K562 (cell line): Measurements from ENCODE around the gene MLX. TPM values are rescaled to one million over a fixed set of nuclear protein-coding genes. Genes with fewer than 3 reads are reported as not detected.
A peak's percentile ranks its signal among the peaks of the same experiment; 100 is the strongest.

Experiments used
- CREB1 ChIP-seq, 2 experiments: sonication (generic) in 1 of 2; formaldehyde crosslinking in 1 of 2; IDR thresholded peaks; 2 replicates each; pipeline versions ENCODE4 v1.6.1 to v1.8.0; 2012 to 2022; ENCODE audit warnings: inconsistent platforms in 1 of 2, mild to moderate bottlenecking in 1 of 2, missing genetic modification reagents in 1 of 2, moderate library complexity in 1 of 2
- ESRRA ChIP-seq: fragments of 450-650 bp; IDR thresholded peaks from 2 replicates; pipeline ENCODE4 v1.6.1; 2014; ENCODE audit warnings: low read depth, mild to moderate bottlenecking, moderate library complexity, borderline replicate concordance
- HMGN3 ChIP-seq: IDR thresholded peaks from 2 replicates; pipeline ENCODE4 v1.6.1; 2011; ENCODE audit warnings: borderline replicate concordance, low read depth, mild to moderate bottlenecking, mixed read lengths, low read length; ENCODE audit not compliant: insufficient read length; ENCODE audit errors: extremely low read depth
- LCOR ChIP-seq: sonication (generic); formaldehyde crosslinking; IDR thresholded peaks from 2 replicates; pipeline ENCODE4 v1.8.0; 2022; ENCODE audit warnings: mild to moderate bottlenecking, missing genetic modification reagents
- NRF1 ChIP-seq, 2 experiments: fragments of 450-650 bp; IDR thresholded peaks in 1 of 2; conservative IDR thresholded peaks in 1 of 2; 2 replicates each; pipeline ENCODE4 v1.6.1; 2014; ENCODE audit warnings: mild to moderate bottlenecking in 2 of 2
- PHF20 ChIP-seq: fragments of 450-650 bp; IDR thresholded peaks from 2 replicates; pipeline ENCODE4 v1.6.1; 2018; ENCODE audit not compliant: partially characterized antibody
- POLR2H ChIP-seq: IDR thresholded peaks from 2 replicates; pipeline ENCODE4 v1.6.1; 2016; ENCODE audit warnings: missing genetic modification characterization, low read depth, mild to moderate bottlenecking, control low read depth, missing compliant biosample characterization, moderate library complexity
- TFE3 ChIP-seq: fragments of 450-650 bp; formaldehyde crosslinking; IDR thresholded peaks from 2 replicates; pipeline ENCODE4 v1.4.0; 2020; ENCODE audit warnings: mild to moderate bottlenecking, mixed read lengths
- ZNF57 ChIP-seq: fragments of 450-650 bp; formaldehyde crosslinking; IDR thresholded peaks from 2 replicates; pipeline ENCODE4 v1.4.0; 2020; ENCODE audit warnings: mild to moderate bottlenecking, moderate library complexity
- polyA plus RNA-seq, 8 experiments: library from polyadenylated mRNA; depleted of rRNA in 4 of 8; stranded (reverse) in 5 of 8; unstranded in 3 of 8; fragments of >200 nt; fragmentation: Nextera tagmentation in 2 of 8; fragmentation: Illumina TruSeq in 1 of 8; extraction: Ambion mirVana in 2 of 8; extraction: Trizol in 1 of 8; gene quantifications; 2 replicates each; pipeline versions ENCODE4 v1.2.1 to v1.2.3, GENCODE V29; 2011 to 2014; ENCODE audit warnings: inconsistent platforms in 1 of 8, missing spikeins in 1 of 8
- total RNA-seq, 7 experiments: library from RNA; depleted of rRNA in 6 of 7; stranded (reverse); fragments of >200 nt in 6 of 7; fragmentation: Illumina TruSeq in 2 of 7; extraction: Trizol in 2 of 7; gene quantifications; 2 replicates each; pipeline versions ENCODE4 v1.2.1 to v1.2.3, GENCODE V29; 2011 to 2021; ENCODE audit warnings: low replicate concordance in 1 of 7
- TF ChIP-seq, protein P1 (sequence below): fragments of 450-650 bp; IDR thresholded peaks from 2 replicates; pipeline ENCODE4 v1.6.1; 2016; ENCODE audit warnings: low read depth, mild to moderate bottlenecking, moderate library complexity
- TF ChIP-seq, protein P2 (sequence below), 2 experiments: fragments of 450-650 bp; formaldehyde crosslinking in 1 of 2; IDR thresholded peaks; 2 replicates each; pipeline versions ENCODE4 v1.4.0 to v1.6.1; 2014 to 2020; ENCODE audit warnings: mild to moderate bottlenecking in 2 of 2, borderline replicate concordance in 1 of 2, low read depth in 1 of 2
- TF ChIP-seq, protein P3 (sequence below): fragments of 450-650 bp; IDR thresholded peaks from 2 replicates; pipeline ENCODE4 v1.6.1; 2016; ENCODE audit warnings: antibody characterized with exemption
- TF ChIP-seq, protein P4 (sequence below): sonication (generic); formaldehyde crosslinking; IDR thresholded peaks from 2 replicates; pipeline ENCODE4 v1.8.1; 2023; ENCODE audit warnings: mild to moderate bottlenecking, missing genetic modification reagents, moderate library complexity

Gene MLX
- total and polyA plus RNA-seq, 9 of the 15 experiments (the other 6 are each of a cell fraction or from before 2014, with no cell fraction given): 42.9 to 100 (median 58.9) TPM

GRCh38 chr17:42609182-42609813 is 42.4 kb downstream of the MLX start, which contains the start of the genes RETREG3 and TUBG1 (continued):
- TF ChIP-seq CREB1 (IDR thresholded peaks at IDR 0.05) (no peak), CREB1 (CRISPR knock-in tag; IDR thresholded peaks at IDR 0.05) (peak; percentile 57), TFE3 (CRISPR knock-in tag) (no peak), HMGN3 (peak; percentile 95), LCOR (CRISPR knock-in tag) (0 out of 2 replicates have a peak, but pooled peaks have one; percentile 8), NRF1 (conservative IDR thresholded peaks at IDR 0.05 in 1 of 2, IDR thresholded peaks at IDR 0.05 in 1 of 2) (peak; percentile 99), ESRRA (peak; percentile 31), PHF20 (no peak), ZNF57 (CRISPR knock-in tag) (no peak), POLR2H (peak; percentile 55)
- TF ChIP-seq, protein P1, sequence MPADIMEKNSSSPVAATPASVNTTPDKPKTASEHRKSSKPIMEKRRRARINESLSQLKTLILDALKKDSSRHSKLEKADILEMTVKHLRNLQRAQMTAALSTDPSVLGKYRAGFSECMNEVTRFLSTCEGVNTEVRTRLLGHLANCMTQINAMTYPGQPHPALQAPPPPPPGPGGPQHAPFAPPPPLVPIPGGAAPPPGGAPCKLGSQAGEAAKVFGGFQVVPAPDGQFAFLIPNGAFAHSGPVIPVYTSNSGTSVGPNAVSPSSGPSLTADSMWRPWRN: no peak
- TF ChIP-seq, protein P2, sequence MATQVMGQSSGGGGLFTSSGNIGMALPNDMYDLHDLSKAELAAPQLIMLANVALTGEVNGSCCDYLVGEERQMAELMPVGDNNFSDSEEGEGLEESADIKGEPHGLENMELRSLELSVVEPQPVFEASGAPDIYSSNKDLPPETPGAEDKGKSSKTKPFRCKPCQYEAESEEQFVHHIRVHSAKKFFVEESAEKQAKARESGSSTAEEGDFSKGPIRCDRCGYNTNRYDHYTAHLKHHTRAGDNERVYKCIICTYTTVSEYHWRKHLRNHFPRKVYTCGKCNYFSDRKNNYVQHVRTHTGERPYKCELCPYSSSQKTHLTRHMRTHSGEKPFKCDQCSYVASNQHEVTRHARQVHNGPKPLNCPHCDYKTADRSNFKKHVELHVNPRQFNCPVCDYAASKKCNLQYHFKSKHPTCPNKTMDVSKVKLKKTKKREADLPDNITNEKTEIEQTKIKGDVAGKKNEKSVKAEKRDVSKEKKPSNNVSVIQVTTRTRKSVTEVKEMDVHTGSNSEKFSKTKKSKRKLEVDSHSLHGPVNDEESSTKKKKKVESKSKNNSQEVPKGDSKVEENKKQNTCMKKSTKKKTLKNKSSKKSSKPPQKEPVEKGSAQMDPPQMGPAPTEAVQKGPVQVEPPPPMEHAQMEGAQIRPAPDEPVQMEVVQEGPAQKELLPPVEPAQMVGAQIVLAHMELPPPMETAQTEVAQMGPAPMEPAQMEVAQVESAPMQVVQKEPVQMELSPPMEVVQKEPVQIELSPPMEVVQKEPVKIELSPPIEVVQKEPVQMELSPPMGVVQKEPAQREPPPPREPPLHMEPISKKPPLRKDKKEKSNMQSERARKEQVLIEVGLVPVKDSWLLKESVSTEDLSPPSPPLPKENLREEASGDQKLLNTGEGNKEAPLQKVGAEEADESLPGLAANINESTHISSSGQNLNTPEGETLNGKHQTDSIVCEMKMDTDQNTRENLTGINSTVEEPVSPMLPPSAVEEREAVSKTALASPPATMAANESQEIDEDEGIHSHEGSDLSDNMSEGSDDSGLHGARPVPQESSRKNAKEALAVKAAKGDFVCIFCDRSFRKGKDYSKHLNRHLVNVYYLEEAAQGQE (IDR thresholded peaks at IDR 0.05; ENCODE audit: borderline replicate concordance): peak; percentile 29; the same call in 1 of the 2 replicates
- TF ChIP-seq, protein P2 (CRISPR knock-in tag; IDR thresholded peaks at IDR 0.05; ENCODE audit: low read depth): no peak
- TF ChIP-seq, protein P3, sequence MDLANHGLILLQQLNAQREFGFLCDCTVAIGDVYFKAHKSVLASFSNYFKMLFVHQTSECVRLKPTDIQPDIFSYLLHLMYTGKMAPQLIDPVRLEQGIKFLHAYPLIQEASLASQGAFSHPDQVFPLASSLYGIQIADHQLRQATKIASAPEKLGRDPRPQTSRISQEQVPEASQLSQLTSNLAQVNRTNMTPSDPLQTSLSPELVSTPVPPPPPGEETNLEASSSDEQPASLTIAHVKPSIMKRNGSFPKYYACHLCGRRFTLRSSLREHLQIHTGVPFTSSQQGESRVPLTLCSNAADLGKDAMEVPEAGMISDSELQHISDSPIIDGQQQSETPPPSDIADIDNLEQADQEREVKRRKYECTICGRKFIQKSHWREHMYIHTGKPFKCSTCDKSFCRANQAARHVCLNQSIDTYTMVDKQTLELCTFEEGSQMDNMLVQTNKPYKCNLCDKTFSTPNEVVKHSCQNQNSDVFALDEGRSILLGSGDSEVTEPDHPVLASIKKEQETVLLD: peak; percentile 91
- TF ChIP-seq, protein P4, sequence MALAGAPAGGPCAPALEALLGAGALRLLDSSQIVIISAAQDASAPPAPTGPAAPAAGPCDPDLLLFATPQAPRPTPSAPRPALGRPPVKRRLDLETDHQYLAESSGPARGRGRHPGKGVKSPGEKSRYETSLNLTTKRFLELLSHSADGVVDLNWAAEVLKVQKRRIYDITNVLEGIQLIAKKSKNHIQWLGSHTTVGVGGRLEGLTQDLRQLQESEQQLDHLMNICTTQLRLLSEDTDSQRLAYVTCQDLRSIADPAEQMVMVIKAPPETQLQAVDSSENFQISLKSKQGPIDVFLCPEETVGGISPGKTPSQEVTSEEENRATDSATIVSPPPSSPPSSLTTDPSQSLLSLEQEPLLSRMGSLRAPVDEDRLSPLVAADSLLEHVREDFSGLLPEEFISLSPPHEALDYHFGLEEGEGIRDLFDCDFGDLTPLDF (CRISPR knock-in tag): 0 out of 2 replicates have a peak, but pooled peaks have one; percentile 58
